Measurements from ENCODE around the gene ZBTB8A. TPM values are rescaled to one million over a fixed set of nuclear protein-coding genes. Genes with fewer than 3 reads are reported as not detected.

ZBTB8A gene
- total RNA-seq, 4 donors from 2014 or later = 7.9 to 10.6 (median 9.1) TPM

- TF ChIP-seq CTCF (IDR thresholded peaks at IDR 0.05; ENCODE audit: low read depth) = no peak
Observed at GRCh38 chr1:32568929-32569328, 29.7 kb downstream of the ZBTB8A start.

- no peak for TF ChIP-seq CTCF (IDR thresholded peaks at IDR 0.05; ENCODE audit: low read depth)
Observed at GRCh38 chr1:32580348-32581017, 41.3 kb downstream of the ZBTB8A start.

- no peak for TF ChIP-seq CTCF (IDR thresholded peaks at IDR 0.05; ENCODE audit: low read depth)
Observed at GRCh38 chr1:32592943-32593342, 53.7 kb downstream of the ZBTB8A start.

GRCh38 chr1:32600034-32600433 lies 60.8 kb downstream of the ZBTB8A start:
- TF ChIP-seq CTCF (IDR thresholded peaks at IDR 0.05; ENCODE audit: low read depth) = no peak

GRCh38 chr1:32605711-32606424 lies 66.6 kb downstream of the ZBTB8A start:
- TF ChIP-seq CTCF (IDR thresholded peaks at IDR 0.05; ENCODE audit: low read depth) = no peak

GRCh38 chr1:32606565-32607371 lies 67.5 kb downstream of the ZBTB8A start:
- no peak for TF ChIP-seq CTCF (IDR thresholded peaks at IDR 0.05; ENCODE audit: low read depth)

GRCh38 chr1:32609180-32609579 lies 70.0 kb downstream of the ZBTB8A start:
- no peak for TF ChIP-seq CTCF (IDR thresholded peaks at IDR 0.05; ENCODE audit: low read depth)

Measured in subcutaneous adipose tissue (tissue), 4 donors.